ENCODE results near the gene CD244. TPM values are rescaled to one million over a fixed set of nuclear protein-coding genes. Genes with fewer than 3 reads are reported as not detected.

CD244 gene
- total and polyA plus RNA-seq, 2 donors (not counting 3 experiments of a cell fraction or from before 2014, with no cell fraction given) = not detected

GRCh38 chr1:160884579-160884978, 21.9 kb upstream of the CD244 start:
- Histone ChIP-seq H3K4me1 (ENCODE audit: control insufficient read depth, extremely low read depth, insufficient read depth, low read length) (peaks cover 4% of the 10 kb centered on the region), H4K20me1 (replicated peaks; ENCODE audit: control insufficient read depth, extremely low read depth, insufficient read depth, low read length) (no peaks in the 10 kb centered on the region), H3K27me3 (ENCODE audit: control insufficient read depth in 2 of 2, insufficient read depth in 2 of 2, low read length in 2 of 2) (no peaks in the 10 kb centered on the region), H2AFZ (ENCODE audit: low read depth, low read length) (no peak overlapping the region), H3K9ac (replicated peaks; ENCODE audit: extremely low read depth, insufficient read depth, low read length) (no peak overlapping the region), H3K36me3 (ENCODE audit: control insufficient read depth in 2 of 2, extremely low read depth in 1 of 2, insufficient read depth in 2 of 2, low read length in 2 of 2) (no peaks in the 10 kb centered on the region), H3K79me2 (ENCODE audit: control insufficient read depth, insufficient read depth, low read length) (no peaks in the 10 kb centered on the region), H3K4me3 (replicated peaks in 1 of 3; ENCODE audit: insufficient read depth in 1 of 3, low read depth in 1 of 3, low read length in 3 of 3) (no peak overlapping the region), H3K27ac (ENCODE audit: insufficient read depth, low read depth, low read length) (no peak overlapping the region), H3K9me1 (replicated peaks; ENCODE audit: control insufficient read depth, extremely low read depth, insufficient read depth, low read length) (no peaks in the 10 kb centered on the region), H3K9me3 (replicated peaks; ENCODE audit: control insufficient read depth, insufficient read depth, low read length) (no peaks in the 10 kb centered on the region), H3K4me2 (ENCODE audit: insufficient read depth, low read length) (no peak overlapping the region)
- FAIRE-seq (peak; percentile 18), DNase-seq (ENCODE audit: low read depth, low spot score) (no peak)
- ChIA-PET POLR2A (no interaction called here), CTCF (no interaction called here)
- TF ChIP-seq FOS (IDR thresholded peaks at IDR 0.05; ENCODE audit: borderline replicate concordance, insufficient read depth, low read length) (no peak), POLR2AphosphoS5 (IDR thresholded peaks at IDR 0.05; ENCODE audit: insufficient read depth, low read depth, low read length) (no peak), JUN (IDR thresholded peaks at IDR 0.05; ENCODE audit: borderline replicate concordance, insufficient read depth, insufficient read length, low read depth) (no peak), POLR2A (IDR thresholded peaks at IDR 0.05; ENCODE audit: low read depth, low read length) (no peak), EZH2 (IDR thresholded peaks at IDR 0.05; ENCODE audit: borderline replicate concordance, low read depth, low read length, severe bottlenecking) (no peak), MYC (IDR thresholded peaks at IDR 0.05; ENCODE audit: low read depth, low read length) (no peak), CTCF (IDR thresholded peaks at IDR 0.05; ENCODE audit: extremely low read depth in 1 of 2, insufficient read depth in 1 of 2, low read depth in 1 of 2, low read length in 2 of 2) (no peak), GATA2 (IDR thresholded peaks at IDR 0.05; ENCODE audit: insufficient read depth, insufficient read length, low read depth, low read length) (no peak), MAX (IDR thresholded peaks at IDR 0.05; ENCODE audit: insufficient read depth, insufficient read length) (no peak)
- dilution Hi-C loops (cut with MboI; ENCODE audit: extremely low pct_ligation_motif_present, low sequenced_read_pairs) = no loop called here
- intact Hi-C loops (cut with micrococcal nuclease) = no loop called here
- BruUV-seq (replicated peaks) = no TSS peak

Measured in endothelial cell of umbilical vein (primary cell).